Measurements from ENCODE around the gene STARD10. TPM values are rescaled to one million over a fixed set of nuclear protein-coding genes. Genes with fewer than 3 reads are reported as not detected.

STARD10 gene
- total RNA-seq, 4 donors from 2014 or later, result 26.6 to 75.4 (median 58.1) TPM

DNA sequence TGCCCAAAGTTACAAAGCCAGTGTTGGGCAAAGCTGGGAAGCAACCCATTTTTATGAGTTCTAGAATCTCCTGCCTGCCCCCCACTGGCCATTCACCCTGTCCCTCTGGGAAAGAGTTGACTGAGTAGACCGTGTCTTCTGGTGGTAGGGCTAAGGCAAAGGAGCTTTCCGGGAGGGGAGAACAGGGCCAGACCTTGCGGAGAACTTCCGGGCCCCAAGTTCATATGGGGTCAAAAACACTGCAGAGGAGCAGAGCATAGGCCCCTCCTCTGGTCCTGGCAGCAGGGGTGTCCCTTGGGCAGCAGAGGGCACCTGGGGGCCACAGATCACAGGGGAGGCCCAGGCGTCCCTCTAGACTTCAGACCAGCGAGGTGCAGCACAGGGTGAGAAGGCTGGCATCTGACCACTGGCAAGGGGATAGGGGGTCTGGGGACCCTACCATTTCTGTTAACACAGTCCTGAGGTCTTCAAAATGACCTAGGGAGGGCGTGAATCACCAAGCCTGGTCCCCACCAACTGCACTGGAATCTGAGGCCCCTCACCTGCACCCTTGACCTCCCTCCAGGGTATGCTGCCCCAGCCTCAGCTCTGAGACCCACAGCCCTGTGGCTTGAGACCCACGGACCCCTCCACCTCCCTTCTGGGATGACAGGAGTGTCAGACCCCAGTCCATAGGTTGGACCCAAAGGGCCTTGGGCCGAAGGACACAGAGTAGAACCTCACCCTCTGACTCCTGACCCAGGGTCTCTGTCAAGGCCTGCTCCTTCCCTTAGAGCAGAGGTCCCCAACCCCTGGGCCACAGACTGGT lies 40.3 kb downstream of the STARD10 start:
- 86% methylated on average over 5 of the region's 9 CpGs for WGBS
- Histone ChIP-seq H3K27ac (replicated peaks in 1 of 4) (no peak overlapping the region), H3K9me3 (no peaks in the 10 kb centered on the region), H3K4me1 (peaks cover 17 to 40% (median 37%) of the 10 kb centered on the region in 4 donors), H3K36me3 (peaks cover 0 to 30% (median 21%) of the 10 kb centered on the region in 4 donors), H3K27me3 (no peaks in the 10 kb centered on the region), H3K4me3 (no peak overlapping the region)
- intact Hi-C loops (cut with DNase I), result no loop called here
- DNase-seq (ENCODE audit: extremely low spot score), result no peak
- TF ChIP-seq, protein P1, sequence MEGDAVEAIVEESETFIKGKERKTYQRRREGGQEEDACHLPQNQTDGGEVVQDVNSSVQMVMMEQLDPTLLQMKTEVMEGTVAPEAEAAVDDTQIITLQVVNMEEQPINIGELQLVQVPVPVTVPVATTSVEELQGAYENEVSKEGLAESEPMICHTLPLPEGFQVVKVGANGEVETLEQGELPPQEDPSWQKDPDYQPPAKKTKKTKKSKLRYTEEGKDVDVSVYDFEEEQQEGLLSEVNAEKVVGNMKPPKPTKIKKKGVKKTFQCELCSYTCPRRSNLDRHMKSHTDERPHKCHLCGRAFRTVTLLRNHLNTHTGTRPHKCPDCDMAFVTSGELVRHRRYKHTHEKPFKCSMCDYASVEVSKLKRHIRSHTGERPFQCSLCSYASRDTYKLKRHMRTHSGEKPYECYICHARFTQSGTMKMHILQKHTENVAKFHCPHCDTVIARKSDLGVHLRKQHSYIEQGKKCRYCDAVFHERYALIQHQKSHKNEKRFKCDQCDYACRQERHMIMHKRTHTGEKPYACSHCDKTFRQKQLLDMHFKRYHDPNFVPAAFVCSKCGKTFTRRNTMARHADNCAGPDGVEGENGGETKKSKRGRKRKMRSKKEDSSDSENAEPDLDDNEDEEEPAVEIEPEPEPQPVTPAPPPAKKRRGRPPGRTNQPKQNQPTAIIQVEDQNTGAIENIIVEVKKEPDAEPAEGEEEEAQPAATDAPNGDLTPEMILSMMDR (IDR thresholded peaks at IDR 0.05), result no peak
- TF ChIP-seq EP300 (IDR thresholded peaks at IDR 0.05), result no peak
- no peak for TF ChIP-seq POLR2A (IDR thresholded peaks at IDR 0.05; ENCODE audit: low read depth)
- TF ChIP-seq POLR2AphosphoS5 (IDR thresholded peaks at IDR 0.05), result no peak

DNA sequence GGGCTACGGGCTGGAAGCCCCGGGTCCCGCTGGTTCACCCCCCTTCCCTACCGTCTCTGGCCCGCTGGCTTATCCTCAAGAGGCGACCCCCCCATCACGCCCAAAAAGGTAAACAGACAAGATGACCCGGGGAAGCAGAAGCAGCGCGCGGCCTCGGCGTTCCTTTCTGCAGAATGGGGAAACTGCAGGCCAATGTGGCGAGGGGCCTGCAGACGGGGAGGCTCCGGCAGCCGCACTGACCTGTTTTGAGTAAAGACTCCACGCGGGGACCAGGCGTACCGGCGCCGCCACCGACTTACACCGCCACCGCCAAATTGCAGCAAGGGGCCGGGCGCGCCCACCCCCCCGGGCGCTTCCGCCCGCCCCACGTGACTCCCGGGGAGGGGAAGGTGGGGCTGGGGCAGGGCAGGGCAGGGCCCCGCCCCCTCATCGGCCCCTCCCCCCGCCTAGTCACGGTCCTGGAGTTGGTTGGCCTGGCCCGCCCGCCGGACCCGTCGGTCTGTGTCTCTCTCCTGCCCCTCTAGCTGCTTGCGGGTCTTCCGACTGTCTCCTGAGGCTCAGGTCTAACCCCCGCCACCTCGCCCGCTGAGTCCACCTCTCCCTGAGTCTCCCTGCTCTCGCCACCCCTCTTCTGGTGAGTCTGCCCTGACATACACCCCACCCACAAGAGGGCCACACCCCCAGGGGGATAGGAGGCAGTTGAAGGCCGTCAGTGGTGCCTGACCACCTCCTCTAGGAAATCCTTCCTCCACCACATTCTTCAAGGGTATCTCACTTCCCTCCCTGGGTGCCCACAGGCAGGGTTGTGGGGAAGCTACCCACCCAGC lies 41.5 kb downstream of the STARD10 start, which contains the start of gene ARAP1:
TSS of gene ARAP1 (minus strand) at position 321 of the 827 bp plus-strand sequence. CDS start 25,280 bp downstream, outside the sequence.
- Histone ChIP-seq H3K36me3 (peaks cover 0 to 18% (median 14%) of the 10 kb centered on the region in 4 donors), H3K27me3 (no peaks in the 10 kb centered on the region), H3K27ac (replicated peaks in 1 of 4) (peak within 1 kb of the TSS; percentile 39 to 64 (median 59)), H3K4me1 (peaks cover 17 to 40% (median 37%) of the 10 kb centered on the region in 4 donors), H3K9me3 (no peaks in the 10 kb centered on the region), H3K4me3 (peak within 1 kb of the TSS; percentile 67 to 79 (median 77))
- TF ChIP-seq, protein P1 (IDR thresholded peaks at IDR 0.05), result peak in 1 of 3 experiments; percentile 8
- no peak for TF ChIP-seq POLR2A (IDR thresholded peaks at IDR 0.05; ENCODE audit: low read depth)
- TF ChIP-seq EP300 (IDR thresholded peaks at IDR 0.05), result no peak
- peak in 1 of 2 donors; percentile 18 for TF ChIP-seq POLR2AphosphoS5 (IDR thresholded peaks at IDR 0.05)
- no peak for DNase-seq (ENCODE audit: extremely low spot score)
- 8% methylated on average over 13 of the region's 51 CpGs for WGBS
- intact Hi-C loops (cut with DNase I), result no loop called here

DNA sequence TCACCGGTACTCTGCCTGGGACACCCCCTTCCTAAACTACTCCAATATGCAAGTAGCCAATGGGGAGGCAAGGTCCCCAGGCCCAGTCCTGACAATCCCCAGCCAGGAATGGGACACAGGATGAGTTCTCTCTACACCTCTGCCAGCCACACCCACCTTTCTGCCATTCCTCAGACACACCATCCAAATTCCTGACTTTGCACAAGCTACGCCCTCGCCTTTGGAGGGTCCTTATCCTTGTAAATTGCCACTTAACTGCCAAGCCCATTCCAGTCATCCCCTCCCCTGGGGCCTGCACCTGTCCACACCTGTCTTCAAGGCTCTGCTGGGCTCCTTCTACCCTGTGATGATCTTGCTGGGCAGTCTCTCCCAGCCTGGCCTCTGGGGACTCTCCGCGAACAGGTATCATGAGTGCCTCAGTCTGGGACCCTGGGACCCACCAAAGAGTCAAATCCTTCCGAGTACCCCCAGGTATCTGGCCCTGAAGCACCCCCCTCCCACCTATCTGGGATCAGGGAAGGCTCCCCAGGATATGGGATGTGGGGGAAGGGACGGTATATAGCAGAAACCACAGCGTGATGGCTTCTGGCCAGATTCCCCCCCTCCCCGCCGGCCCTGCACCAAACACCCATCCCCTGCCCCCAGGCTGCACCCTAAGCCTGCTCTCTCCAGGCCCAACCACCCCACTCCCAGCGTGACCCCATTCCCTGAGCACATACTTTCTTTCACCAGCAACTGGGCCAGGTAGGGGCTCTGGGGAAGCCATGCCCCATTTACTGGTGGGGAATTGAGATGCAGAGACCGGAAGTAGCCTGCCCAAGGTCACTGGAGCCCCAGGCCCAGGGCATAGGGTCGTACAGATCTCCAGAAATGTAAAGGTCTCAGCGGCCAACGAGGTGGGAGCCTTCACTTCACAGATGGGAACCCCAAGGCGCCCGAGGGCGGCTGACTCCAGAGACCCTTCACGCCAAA lies 42.4 kb downstream of the STARD10 start:
- no peak for DNase-seq (ENCODE audit: extremely low spot score)
- H3K9me3 ChIP-seq, result no peaks in the 10 kb centered on the region
- no peak for TF ChIP-seq POLR2AphosphoS5 (IDR thresholded peaks at IDR 0.05)
- TF ChIP-seq EP300 (IDR thresholded peaks at IDR 0.05), result no peak
- no peak for TF ChIP-seq POLR2A (IDR thresholded peaks at IDR 0.05; ENCODE audit: low read depth)
- TF ChIP-seq, protein P1 (IDR thresholded peaks at IDR 0.05), result no peak
- H3K36me3 ChIP-seq, result peaks cover 0 to 11% (median 8%) of the 10 kb centered on the region in 4 donors
- peak overlapping the region; percentile 39 to 64 (median 59) for H3K27ac ChIP-seq (replicated peaks in 1 of 4)
- H3K4me1 ChIP-seq, result peaks cover 17 to 47% (median 40%) of the 10 kb centered on the region in 4 donors
- no peaks in the 10 kb centered on the region for H3K27me3 ChIP-seq
- intact Hi-C loops (cut with DNase I), result no loop called here
- 35% methylated on average over 17 of the region's 19 CpGs for WGBS
- peak overlapping the region; percentile 67 to 79 (median 77) for H3K4me3 ChIP-seq

DNA sequence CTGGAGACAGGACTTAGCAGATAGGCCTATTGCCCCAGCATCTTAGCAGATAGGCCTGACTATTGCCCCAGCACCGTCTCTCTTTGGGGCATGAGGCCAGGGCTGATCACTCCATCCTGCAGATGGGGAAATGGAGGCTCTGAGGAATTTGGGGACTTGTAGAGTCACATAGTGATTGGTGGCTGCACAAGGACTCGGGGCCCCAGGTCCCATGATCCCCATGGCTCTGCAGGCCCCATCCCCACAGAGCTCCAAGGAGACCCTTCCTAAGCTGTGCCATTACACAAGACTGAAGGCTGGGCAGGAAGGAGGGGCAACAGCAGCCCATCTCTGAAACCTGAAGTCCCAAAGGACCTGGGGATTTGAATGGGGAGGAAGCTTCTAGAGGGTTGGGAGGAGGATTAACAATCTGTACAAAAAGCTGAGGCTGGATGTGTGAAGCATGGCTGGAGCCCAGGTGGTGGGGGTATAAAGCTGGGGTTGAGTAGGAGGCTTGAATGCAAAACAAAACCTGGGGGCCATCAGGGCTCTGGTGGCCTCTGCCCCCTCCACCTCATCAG lies 43.2 kb downstream of the STARD10 start:
- H3K36me3 ChIP-seq, result peaks cover 0 to 7% (median 3%) of the 10 kb centered on the region in 4 donors
- intact Hi-C loops (cut with DNase I), result no loop called here
- peak overlapping the region in 2 of 4 donors; percentile 78 to 79 for H3K4me3 ChIP-seq
- no peak overlapping the region for H3K27ac ChIP-seq (replicated peaks in 1 of 4)
- H3K27me3 ChIP-seq, result no peaks in the 10 kb centered on the region
- no peak for TF ChIP-seq POLR2A (IDR thresholded peaks at IDR 0.05; ENCODE audit: low read depth)
- TF ChIP-seq, protein P1 (IDR thresholded peaks at IDR 0.05), result no peak
- no peak for TF ChIP-seq POLR2AphosphoS5 (IDR thresholded peaks at IDR 0.05)
- no peak for TF ChIP-seq EP300 (IDR thresholded peaks at IDR 0.05)
- WGBS, result 95% methylated on average over 2 of the region's 2 CpGs
- no peak for DNase-seq (ENCODE audit: extremely low spot score)
- H3K4me1 ChIP-seq, result peaks cover 17 to 54% (median 42%) of the 10 kb centered on the region in 4 donors
- no peaks in the 10 kb centered on the region for H3K9me3 ChIP-seq
